Uterus (tissue), 2 donors: ENCODE results near the gene MAGI2.

Experiments used
- POLR2A ChIP-seq, 2 donors: fragments of 450-650 bp; IDR thresholded peaks; one replicate each; pipeline ENCODE4 v1.6.1; 2016; ENCODE audit warnings: antibody characterized with exemption in 2 of 2, mild to moderate bottlenecking in 1 of 2, moderate library complexity in 1 of 2
- TF ChIP-seq, protein P1 (sequence below), 4 experiments: fragments of 200-600 bp in 2 of 4; fragments of 450-650 bp in 2 of 4; sonication (generic) in 2 of 4; IDR thresholded peaks; one replicate each; pipeline ENCODE4 v1.5.1; 2016 to 2019; ENCODE audit warnings: antibody characterized with exemption in 4 of 4, mild to moderate bottlenecking in 2 of 4, moderate library complexity in 1 of 4

DNA sequence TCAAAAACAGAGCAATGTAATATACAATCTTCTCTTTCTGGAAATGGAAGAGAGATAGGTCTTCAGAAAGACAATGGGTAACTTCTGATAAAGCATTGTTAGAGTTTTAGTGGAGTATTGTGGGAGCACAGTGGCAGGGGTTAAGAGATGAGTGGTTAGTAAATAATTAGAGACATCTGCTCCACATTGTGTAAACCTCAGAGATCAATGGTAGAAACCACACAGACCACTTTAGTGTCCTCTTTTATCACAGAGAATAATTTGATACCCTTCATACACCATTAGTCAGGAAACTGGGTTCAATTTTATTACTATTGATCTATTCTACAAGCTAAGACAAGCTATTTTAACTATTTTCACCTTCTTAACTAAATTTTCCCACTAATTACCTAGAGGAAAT is 35.9 kb upstream of the MAGI2 start:
- TF ChIP-seq, protein P1, sequence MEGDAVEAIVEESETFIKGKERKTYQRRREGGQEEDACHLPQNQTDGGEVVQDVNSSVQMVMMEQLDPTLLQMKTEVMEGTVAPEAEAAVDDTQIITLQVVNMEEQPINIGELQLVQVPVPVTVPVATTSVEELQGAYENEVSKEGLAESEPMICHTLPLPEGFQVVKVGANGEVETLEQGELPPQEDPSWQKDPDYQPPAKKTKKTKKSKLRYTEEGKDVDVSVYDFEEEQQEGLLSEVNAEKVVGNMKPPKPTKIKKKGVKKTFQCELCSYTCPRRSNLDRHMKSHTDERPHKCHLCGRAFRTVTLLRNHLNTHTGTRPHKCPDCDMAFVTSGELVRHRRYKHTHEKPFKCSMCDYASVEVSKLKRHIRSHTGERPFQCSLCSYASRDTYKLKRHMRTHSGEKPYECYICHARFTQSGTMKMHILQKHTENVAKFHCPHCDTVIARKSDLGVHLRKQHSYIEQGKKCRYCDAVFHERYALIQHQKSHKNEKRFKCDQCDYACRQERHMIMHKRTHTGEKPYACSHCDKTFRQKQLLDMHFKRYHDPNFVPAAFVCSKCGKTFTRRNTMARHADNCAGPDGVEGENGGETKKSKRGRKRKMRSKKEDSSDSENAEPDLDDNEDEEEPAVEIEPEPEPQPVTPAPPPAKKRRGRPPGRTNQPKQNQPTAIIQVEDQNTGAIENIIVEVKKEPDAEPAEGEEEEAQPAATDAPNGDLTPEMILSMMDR (IDR thresholded peaks at IDR 0.05): no peak
- no peak for TF ChIP-seq POLR2A (IDR thresholded peaks at IDR 0.05)
